WTC11 (cell line): ENCODE data around the gene TNNI2.

ENCODE experiments used
- CREB1 ChIP-seq: sonication (generic); formaldehyde crosslinking; IDR thresholded peaks from 2 replicates; pipeline ENCODE4 v1.8.0; 2023; ENCODE audit warnings: mild to moderate bottlenecking, missing genetic modification reagents
- CTCF ChIP-seq: fragments of 200-600 bp; IDR thresholded peaks from 2 replicates; pipeline ENCODE4 v1.8.0; 2022; ENCODE audit warnings: antibody characterized with exemption
- E2F1 ChIP-seq: sonication (generic); formaldehyde crosslinking; IDR thresholded peaks from 2 replicates; pipeline ENCODE4 v1.8.0; 2022; ENCODE audit warnings: mild to moderate bottlenecking, missing genetic modification reagents
- FOXJ3 ChIP-seq: sonication (generic); formaldehyde crosslinking; IDR thresholded peaks from 2 replicates; pipeline ENCODE4 v1.9.0; 2021; ENCODE audit warnings: missing genetic modification reagents, mild to moderate bottlenecking, borderline replicate concordance
- JAZF1 ChIP-seq: fragments of 250-450 bp; sonication (Bioruptor Pico); IDR thresholded peaks from 2 replicates; pipeline ENCODE4 v1.9.0; 2021; ENCODE audit warnings: moderate library complexity, mild to moderate bottlenecking, inconsistent platforms
- SMAD3 ChIP-seq: sonication (generic); formaldehyde crosslinking; IDR thresholded peaks from 2 replicates; pipeline ENCODE4 v1.8.0; 2022; ENCODE audit warnings: missing genetic modification reagents, mild to moderate bottlenecking, borderline replicate concordance
- ZNF138 ChIP-seq: sonication (generic); formaldehyde crosslinking; conservative IDR thresholded peaks from 2 replicates; pipeline ENCODE4 v1.8.1; 2022; ENCODE audit warnings: mild to moderate bottlenecking, moderate library complexity, missing genetic modification reagents

- TF ChIP-seq JAZF1 (no peak), E2F1 (CRISPR knock-in tag) (no peak), CTCF (no peak), SMAD3 (CRISPR knock-in tag) (no peak), CREB1 (CRISPR knock-in tag) (no peak), FOXJ3 (no peak), ZNF138 (no peak)
Measured at GRCh38 chr11:1829039-1829820, 9.6 kb upstream of the TNNI2 start.
